GM04504 (cell line): ENCODE data around the gene NF1.
"Not testable (repeated sequence)": the region's sequence is repeated elsewhere in the genome, so short reads cannot be mapped to it uniquely, and the experiment has no call there.

ENCODE experiments used
- DNase-seq: peaks from one replicate; pipeline ENCODE4 v3.0.0-alpha.2; 2012; ENCODE audit warnings: low read depth

The NF1 gene

DNA sequence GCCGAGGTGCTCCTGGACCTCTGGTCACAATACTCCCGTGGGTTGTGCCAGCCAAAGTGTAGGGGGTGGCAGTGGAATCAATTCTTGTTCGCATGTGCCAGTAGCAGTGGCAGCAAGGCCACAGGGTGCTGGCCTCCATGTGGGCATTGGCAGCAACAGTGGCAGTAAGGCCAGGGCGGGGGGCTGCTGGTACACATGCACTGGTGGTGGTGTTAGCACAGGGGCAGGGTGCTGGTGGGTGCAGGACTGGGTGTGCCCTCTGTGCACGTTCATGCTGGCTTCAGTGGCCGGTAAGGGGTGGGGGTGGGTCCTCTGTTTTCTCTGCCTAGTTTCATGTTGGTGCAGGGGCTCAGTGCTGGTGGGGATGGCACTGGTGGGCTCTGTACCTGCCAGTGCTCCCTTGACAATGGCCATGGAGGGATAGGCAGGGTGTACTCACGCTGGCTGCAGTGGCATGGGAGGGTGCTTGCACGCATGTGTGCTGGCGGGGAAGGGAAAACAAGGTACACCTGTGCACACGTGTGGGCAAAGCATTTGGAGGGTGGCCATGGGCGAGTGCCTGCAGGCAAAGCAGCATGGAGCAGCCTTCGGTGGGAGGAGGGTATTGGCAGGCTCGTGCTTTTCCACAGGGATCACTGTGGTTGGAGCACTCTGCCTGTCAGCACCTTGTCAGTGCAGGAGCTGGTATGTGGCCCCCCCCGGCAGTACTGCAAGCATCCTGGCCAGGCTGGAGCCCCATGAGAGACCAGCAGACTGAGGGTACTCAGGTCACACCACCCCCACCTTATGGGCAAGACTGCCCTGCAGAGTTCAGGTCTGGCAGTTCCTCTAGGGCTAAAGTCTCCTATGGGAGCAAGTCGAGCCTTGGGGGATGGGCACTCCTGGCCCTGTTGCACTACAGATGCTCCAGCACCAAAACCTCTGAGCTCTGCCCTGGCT lies 35.8 kb downstream of the NF1 start:
- DNase-seq: no peak

DNA sequence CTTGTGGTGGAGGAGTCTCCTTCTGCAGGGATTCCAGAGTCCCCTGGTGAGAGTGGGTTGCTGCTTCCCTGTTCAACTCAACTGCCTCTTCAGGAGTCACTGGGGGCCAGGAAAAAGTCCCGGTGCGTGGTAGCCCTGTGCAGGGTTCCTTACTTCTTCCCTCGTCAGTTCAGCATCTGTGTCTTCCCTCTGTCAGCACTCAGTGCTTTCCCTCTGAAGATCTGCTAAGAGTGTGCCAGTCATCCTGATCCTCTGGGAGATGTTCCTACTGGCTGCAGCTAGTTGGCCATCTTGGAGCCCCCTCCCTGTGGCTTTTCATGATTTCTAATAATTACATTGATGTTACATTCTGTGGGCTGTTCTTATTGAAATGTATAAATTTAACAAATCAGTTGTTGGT lies 36.5 kb downstream of the NF1 start:
- DNase-seq: no peak

DNA sequence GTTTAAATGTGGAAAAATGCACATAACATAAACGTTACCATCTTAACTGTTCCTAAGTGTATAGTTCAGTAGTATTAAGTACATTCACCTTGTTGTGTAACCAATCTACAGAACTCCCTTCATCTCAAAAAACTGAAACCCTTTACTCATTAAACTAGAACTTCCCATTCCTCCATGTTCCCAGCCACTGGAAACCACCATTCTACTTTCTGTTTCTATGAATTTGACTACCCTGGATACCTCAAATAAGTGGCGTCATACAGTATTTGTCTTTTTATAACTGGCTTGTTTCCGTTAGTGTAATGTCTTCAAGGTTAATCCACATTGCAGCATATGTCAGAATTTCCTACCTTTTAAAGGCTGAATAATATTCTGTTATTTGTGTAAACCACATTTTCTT lies 38.2 kb downstream of the NF1 start:
- DNase-seq: no peak

DNA sequence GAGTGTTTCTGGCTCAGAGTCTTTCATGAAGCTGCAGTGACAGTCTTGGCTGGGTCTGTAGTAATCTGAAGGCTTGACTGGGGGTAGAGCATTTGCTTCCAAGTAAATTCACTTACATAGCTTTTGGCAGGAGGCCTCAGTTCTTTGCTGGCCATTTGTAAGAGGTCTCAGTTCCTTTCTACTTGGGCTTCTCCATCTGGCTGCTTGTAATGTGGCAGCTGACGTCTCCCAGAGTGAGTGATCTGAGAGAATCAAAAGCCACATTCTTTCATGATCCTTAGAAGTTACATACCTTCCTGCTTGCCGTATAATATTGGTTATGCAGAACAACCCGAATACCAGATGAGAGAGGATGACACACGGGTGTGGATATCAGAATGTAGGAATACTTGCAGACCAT lies 39.8 kb downstream of the NF1 start:
- DNase-seq: no peak

DNA sequence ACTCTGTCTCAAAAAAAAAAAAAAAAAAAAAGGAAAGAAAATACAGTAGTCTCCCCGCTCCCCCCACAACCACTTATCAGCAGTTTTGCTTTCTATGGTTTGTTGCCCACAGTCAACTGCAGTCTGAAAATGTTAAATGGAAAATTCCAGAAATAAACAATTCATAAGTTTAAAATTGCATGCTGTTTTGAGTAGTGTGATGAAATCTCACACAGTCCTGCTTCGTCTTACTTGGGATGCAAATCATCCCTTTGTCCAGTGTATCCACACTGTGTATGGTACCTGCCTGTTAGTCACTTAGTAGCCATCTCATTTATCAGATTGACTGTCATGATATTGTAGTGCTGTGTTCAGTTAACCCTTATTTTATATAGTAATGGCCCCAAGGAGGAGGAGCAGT lies 41.5 kb downstream of the NF1 start:
- DNase-seq: no peak

DNA sequence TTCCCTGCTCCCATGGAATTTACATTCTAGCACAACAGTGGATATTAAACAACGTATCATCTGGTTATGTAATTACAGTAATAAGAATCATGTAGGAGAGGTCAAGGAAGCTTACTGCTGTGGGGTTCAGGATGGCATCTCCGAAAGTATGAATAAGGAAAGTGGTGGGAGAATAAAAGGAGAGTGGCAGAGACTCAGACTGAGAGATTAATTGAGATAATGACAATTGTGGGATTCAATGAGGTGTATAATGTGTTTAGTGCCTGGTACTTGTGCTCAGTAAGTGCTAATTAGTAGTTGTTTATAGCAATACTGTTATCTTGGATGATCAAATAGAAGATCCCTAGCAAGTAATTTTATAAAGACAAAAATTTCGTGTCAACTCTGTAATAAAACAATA lies 45.3 kb downstream of the NF1 start:
- DNase-seq: no peak

DNA sequence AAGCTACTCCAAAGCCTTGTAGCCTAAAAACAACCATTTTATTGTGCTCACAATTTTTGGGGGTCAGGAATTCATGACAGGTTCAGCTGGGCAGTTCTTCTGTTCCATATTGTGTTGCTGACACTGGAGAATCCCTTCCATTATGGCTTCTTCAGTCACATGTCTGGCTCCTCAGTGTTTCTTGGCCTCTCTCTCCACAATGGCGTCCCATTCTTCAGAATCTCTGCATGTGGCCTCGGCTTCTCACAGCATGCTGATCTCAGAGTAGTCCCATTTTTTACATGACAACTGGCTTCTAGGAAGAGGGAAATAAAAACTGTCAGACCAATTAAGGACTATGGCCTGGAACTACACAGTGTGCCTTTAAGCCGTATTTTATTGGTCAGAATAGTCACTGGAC lies 49.7 kb downstream of the NF1 start:
- no peak for DNase-seq

DNA sequence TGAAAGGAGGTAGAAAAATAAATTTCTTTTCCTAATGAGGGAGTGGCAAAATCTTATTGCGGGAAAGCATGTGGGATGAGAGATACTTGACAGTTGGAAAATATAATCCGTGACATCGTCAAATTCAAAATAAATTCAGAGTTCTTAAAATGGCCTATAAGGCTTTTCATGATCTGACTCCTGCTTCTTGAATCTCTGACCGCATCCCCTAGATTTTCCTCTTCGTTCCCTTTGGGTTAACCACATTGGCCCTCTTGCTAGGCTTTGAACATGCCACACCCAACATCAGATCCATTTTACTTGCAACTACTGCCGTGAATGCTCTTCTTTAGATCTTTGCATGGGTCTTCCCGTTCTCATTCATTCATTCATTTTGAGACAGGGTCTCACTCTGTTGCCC lies 50.1 kb downstream of the NF1 start:
- no peak for DNase-seq

DNA sequence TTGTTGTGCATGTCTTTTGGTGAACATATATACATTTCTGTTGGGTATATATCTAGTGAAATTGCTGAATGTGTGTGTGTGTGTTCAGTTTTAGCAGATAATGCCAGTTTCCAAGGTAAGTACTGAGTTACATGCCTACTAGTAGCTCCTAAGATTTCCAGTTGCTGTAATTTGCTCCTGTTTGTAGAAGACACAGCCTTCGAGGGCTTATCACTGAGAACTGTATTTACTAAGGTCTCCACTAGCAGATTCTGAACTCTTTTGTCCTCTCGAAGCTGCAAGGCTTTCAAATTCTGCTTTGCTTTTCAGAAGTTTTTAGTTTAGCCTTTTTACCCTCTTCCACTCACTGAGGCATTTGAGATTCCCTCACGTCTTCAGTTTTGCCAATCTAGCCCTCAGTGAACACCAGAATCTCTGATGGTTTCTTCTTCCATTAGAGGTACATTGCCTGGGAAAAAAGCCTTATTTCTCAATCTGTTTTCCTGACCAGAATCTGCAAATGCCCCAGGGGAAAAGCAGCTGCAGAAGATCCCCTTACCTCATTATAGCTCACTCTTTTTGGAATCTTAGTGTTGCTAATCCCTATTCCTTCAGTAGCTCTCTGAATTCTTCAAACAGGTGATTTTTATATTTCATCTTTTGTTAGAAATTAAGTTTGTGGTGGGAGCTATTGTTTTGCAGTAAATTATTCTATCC lies 52.9 kb downstream of the NF1 start:
- DNase-seq: no peak

DNA sequence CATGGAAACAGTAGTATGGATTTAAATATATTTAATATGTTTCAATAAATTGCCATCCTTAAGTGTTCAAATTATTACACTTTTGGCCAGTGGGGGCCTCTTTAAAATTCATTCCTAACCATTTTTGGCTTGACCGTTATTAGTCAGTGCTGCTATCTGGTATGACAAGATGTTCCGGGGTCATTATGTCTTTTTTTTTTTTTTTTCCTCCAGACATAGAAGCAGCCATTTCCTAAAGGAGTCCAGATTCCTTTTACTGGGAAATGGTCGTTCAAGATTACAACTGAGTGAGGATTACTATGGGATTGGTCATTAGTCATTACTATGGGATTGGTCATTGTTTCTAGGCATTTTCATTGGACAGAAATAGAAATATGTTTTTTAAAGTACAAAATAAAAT lies 53.4 kb downstream of the NF1 start:
- DNase-seq: no peak

DNA sequence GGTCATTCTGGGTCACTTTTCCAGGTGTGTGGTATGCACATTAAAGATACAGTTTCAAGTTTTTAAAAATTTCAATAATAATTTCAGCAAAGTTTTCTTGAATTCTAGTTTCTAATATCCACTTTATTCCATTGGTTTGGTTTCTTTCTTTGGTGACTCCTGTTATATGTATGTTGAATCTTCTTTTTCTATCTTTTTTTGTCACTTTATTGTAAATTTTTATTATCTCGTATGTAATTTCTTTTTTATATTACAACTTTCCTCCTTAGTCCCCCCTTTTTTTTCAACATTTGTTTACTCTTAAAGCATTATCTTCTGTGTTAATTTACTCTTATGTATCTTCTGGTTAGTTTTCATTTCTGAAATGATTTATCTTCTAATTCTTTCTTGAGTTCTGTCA lies 57.5 kb downstream of the NF1 start:
- no peak for DNase-seq

DNA sequence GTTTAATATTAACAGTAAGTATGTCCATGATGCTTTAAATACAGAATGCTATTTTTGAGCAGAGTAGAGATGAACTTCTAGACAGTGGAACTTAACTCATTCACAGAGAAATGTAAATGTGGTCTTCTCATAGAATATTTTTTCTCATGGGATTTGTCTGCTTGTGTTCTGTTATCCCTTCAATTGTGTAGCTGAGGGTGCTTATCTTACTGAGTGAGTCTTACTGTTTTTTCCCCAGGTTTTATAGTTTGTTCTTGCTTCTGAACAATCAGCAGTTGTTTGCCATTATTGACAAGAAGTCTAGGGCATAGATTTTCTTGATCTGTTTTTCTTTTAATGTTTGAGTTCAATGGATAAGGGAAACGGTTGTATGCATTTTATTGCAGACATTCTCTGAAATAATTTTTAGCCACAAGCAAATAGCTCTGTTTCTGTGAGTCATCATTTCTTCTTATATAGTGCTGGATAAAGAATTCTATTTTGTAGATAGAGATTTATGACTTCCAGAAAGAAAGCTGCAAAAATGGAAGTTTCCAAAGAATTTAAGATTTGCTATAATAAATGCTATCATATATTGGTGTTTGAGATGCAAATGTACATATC lies 60.5 kb downstream of the NF1 start:
- DNase-seq: no peak

DNA sequence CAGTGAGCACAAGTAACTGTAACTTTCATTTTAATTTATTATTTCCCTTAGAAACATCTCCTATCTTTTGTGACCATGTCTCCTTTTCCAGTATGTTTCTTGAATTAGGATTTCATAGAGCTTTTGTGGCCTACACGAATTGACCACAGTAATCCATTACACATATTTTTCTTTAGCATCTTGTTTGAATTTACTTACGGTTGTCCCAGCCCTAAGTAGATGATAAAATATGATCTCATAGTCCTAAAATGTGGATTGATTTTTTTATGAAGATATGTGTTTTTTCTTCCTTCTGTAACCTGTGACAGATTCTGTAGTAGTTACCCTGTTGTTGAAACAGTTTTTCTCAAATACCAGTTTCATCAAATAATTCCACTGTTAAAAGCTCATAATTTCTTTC lies 61.5 kb downstream of the NF1 start:
- DNase-seq: peak; percentile 29

DNA sequence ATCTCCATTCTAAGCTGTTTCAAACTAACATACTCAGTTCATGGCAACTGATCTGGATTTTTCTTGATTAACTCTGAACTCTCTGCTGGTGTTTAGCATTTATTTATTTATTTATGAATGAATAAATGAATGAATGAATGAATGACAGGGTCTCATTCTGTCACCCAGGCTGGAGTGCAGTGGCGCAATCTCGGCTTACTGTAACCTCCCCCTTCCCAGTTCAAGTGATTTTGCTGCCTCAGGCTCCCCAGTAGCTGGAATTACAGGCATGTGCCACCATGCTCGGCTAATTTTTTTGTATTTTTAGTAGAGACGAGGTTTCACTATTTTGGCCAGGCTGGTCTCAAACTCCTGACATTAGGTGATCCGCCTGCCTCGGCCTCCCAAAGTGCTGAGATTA lies 62.1 kb downstream of the NF1 start:
- not testable (repeated sequence) for DNase-seq

DNA sequence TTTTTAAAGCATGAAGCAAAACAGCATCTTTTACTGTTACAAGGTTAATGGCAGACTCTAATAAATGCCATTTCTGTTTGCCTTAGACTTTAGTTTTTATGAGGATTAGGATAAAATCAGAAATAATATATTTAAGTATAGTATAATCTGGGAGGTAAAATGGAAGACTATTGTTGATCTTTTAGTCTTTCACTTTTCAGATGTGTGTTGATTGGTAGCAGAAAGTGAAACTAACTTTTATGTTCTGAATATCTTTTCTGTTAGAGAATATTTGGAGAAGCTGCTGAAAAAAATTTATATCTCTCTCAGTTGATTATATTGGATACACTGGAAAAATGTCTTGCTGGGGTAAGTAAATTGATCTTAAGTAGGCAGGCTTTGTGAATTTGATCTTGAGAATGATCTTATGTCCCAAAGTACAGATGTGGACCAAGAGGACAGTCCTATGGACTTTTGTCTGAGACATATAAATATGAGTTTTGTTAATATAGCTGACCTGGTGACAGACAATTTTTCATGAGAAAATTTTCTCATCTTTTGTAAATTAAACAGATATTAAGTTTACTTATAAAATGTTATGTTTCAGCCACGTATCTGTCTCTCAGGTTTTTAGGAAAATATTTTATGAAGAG lies 64.1 kb downstream of the NF1 start:
- DNase-seq: no peak

DNA sequence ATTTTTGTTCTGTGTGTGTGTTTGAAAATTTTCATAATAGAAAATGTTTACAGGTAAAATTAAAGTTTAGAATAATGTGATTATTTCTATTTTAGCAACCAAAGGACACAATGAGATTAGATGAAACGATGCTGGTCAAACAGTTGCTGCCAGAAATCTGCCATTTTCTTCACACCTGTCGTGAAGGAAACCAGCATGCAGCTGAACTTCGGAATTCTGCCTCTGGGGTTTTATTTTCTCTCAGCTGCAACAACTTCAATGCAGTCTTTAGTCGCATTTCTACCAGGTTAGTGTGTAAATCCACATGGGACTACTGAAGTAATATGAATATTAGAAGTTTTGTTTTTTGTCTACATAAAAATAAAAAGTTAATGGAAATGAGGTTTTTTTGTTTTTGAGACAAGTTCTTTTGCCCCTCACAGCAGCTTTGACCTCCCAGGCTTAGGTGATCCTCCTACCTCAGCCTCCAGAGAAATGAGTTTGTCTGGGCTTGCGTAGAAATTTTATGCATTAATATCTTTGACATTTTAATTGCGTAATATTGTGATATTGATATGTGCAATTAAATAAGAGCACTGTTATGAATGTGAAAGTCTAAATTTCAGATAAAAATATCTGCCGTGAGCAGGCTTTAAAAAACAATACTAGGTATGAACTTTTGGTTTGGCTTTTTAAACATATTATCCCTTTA lies 68.5 kb downstream of the NF1 start:
- no peak for DNase-seq

DNA sequence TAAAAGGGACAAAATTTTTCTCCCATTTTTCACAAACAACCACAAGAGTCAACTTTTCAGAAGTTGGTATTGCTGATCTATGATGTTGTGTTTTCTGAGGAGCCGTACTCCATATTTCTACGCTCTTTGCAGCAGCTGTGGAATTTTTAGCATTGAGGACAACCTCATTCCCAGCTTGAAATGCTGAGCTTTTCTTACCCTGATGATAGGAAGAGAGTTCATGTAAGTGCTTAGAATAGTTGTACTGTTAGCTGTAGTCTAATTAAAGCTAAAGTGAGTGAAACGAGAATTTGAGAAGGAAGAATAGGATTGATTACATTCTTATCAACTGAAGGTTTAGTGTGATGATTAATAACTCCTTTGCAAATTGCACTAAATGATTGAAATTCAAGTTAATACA lies 72.3 kb downstream of the NF1 start:
- no peak for DNase-seq

DNA sequence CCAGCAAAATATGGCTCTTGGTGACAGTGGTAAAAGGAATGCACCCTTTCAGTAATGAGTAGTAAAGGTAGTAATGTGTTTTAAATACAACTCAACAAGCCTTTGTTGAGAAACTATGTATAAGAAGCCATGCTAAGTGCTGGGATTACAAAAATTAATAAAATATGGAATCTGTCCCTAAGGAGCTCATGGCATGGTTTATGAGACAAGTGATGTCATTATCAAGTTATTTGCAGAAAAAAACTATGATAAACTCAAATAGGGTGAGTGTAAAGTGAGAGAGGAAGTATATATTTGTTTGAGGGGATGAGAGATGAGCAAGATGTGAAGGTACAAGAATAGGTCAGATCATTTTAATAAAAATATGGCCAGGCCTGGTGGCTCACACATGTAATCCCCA lies 76.9 kb downstream of the NF1 start:
- DNase-seq: no peak

DNA sequence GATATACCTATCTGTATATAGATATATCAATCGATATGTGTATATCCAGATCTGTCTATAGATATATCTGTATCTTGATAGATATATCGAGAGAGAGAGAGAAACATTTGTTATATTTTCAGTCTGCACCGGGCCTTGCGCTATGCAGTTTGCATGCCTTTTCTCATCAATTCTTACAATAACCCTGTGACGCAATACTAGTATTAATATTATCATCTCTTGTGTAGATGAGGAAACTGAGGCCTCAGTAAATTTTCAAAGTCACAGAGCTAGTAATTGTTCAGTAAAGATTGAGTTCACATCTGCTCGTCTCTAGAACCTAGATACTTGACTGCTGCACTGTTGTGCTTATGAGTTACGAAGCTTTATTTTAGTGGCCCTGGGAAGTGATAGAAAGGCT lies 77.6 kb downstream of the NF1 start:
- no peak for DNase-seq

DNA sequence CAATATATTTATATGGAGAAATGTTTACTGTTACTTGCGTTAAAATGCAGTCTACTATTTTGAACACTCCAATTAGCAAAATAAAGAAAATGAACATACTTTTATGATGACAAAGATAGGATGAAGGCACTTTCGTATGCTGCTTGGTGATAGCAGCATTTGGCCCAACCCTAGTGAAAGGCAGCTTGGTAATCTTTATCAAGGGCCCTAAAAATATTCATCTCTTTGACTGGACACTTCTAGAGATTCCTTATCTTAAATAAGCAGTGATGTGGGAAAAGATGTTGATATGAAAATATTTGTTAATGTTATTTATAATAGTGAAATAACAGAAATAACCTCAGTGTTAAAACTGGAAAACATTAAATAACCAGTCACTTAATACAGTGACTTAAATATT lies 79.4 kb downstream of the NF1 start:
- no peak for DNase-seq

DNA sequence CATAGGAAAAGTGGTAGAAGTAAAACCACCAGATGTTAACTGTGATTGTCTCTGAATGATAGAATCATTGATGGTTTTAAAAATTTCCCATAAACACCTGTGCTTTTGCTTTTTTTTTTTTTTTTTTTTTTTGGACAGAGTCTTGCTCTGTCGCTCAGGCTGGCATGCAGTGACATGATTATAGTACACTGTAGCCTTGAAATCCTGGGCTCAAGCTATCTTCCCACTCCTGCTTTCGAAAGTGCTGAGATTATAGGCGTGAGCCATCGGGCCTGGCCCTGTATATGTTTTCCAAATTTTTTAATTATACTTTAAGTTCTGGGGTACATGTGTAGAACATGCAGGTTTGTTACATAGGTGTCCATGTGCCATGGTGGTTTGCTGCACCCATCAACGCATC lies 80.5 kb downstream of the NF1 start:
- DNase-seq: no peak

DNA sequence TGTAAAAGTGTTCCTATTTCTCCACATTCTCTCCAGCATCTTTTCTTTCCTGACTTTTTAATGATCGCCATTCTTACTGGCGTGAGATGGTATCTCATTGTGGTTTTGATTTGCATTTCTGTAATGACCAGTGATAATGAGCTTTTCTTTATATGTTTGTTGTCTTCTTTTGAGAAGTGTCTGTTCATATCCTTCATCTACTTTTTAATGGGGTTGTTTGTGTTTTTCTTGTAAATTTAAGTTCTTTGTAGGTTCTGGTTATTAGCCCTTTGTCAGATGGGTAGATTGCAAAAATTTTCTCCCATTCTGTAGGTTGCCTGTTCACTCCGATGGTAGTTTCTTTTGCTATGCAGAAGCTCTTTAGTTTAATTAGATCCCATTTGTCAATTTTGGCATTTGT lies 81.4 kb downstream of the NF1 start:
- not testable (repeated sequence) for DNase-seq
